ENCODE results near the gene GLRA1.
"Not testable (repeated sequence)": the region's sequence is repeated elsewhere in the genome, so short reads cannot be mapped to it uniquely, and the experiment has no call there.

GLRA1 gene

DNA sequence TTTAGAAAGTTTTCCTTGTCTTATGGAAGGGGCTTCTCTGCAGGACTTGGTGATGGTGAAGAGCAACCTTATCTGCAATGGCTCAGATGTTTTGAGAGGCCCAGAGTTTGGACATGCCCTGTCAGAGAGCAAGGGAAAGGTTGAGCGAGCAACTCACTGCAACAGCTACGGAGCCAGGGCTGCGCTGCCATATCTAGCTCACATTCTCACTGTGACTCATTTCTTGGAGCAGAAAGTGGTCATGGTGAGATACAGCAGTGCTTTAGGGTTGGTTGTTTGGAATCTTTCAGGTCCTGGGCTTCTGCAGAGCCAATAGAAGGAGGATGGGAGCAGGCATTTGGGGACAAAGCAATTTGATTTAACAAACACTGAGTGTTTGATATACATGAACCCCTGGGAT lies 12.3 kb downstream of the GLRA1 start:
- DNase-seq, result no peak

DNA sequence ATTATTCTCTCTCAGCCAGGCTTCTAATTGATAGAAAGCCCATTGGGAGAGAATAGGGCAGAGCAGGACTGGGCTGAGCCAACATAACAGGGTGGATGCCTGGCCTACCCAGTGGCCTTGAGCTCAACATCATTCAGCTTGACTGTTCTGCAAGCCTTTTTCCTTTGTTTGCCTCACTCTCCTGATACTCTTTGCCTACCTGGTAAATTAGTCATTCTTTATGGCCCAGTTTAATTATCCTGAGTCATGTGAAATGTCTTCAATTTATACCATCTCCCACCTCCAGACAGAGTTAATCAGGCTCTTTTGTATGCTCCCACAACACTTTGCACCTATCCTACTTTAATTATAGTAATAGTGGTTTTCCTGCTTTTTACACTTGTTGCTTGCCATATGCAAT lies 13.6 kb downstream of the GLRA1 start:
- DNase-seq, result no peak

DNA sequence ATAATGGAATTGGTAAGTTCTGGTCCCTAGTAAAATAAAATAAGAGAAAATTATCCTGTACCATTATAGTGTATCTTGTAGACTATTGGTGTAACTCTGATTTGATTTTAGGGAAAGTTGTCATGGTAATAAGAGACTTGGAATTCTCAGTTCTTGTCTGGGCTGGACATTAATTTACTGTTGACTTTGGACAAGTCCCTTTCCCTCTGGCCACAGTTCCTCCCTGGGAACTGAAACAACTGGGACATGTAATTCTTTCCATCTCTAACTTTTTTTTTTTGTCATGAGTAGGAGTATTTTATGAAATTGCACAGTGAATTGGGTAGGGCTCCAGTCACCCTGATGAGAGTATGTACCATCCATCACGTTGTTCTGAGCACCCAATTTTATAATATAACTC lies 15.0 kb downstream of the GLRA1 start:
- DNase-seq, result no peak

DNA sequence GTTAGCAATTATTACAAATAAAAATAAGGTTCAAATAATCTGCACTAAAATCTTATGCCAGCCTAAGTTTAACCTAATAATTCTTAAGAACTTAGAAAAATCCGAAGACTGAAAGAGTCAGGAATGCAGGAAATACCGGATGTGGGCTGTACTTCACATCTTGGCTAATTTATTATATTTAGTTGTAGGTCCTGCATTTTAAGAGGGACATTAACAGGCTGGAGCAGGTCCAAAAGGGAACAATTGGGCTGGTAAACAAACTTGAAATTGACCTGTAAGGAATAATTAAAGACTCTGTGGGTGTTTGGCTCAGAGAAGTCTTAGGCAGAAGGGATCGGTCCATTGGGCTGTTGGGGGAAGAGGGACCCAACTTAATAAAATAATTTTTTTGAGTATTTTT lies 18.4 kb downstream of the GLRA1 start:
- no peak for DNase-seq

DNA sequence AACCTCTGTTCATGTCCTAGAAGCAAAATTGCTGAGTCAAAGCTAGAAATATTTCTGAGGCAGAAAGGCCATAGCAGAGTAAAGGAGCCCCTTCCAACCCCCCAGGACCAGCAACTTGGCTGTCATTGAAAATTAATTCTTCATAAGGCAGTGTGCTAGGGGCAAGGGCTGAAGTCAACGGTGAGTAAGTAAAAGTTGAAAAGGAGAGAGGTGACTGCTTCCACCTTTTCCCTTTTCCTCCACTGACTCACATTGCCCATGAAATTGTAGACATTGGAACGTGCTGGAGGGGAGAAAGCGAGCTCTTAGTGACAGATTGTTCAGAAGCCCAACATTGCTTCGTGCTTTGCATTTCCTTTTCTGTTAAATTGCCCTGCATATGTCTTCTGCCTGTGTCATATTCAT lies 19.1 kb downstream of the GLRA1 start:
- DNase-seq, result no peak

DNA sequence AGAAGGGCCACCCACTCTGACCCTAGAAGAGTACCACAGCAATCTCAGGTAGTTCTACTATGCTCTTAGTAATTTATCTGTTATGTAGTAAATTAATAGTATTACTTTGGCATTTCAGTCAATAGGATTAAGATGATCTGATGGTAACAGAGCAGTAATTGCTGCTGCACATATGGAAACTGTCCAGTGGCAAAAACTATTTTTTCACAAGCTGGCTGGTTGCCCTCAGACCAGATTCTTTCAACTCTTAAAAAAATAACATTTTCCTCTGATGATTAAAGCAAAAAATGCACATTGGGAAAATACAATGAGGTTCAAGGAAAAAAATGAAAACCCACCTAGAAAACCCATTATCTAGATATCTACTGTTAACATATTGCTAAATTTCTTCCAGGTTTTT lies 19.7 kb downstream of the GLRA1 start:
- no peak for DNase-seq

DNA sequence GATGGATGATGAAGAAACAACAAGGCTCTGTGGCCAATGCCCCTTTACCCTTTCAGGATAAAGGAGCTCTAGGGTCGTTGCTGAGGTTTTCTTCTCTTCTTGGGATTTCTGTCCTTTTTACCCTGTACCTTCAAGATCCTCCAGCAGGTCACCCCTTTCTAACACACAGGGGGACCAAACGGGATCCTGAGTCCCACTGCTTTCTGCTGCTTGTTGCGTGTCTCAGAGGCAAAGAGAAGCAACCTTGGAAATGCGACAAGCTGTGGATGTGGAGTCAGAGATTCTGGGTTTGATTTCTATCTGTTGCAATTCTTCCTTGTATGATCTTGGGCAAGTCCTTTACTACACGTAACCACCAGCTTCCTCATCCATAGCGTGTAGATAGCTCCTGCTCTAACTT lies 20.5 kb downstream of the GLRA1 start:
- DNase-seq, result no peak

DNA sequence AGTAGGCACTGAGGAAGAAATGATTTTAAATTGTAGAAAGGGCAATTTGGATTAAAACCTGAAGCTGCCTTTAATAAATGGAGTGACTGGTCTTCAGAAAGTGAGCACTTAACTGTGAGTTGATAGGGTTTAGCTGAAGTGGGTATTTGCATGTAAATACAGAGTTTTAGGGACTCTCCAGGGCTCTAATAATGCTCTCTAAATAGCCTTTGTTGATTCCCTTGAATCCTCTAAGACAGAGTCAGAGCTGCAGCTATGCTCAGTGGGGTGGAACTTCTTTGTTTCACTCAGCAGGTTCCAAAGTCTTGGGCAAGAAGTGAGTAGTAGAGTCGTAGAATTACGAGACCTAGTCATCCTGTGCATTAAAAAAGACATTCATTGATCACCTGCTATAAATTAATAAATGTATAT lies 21.4 kb downstream of the GLRA1 start:
- DNase-seq, result no peak

DNA sequence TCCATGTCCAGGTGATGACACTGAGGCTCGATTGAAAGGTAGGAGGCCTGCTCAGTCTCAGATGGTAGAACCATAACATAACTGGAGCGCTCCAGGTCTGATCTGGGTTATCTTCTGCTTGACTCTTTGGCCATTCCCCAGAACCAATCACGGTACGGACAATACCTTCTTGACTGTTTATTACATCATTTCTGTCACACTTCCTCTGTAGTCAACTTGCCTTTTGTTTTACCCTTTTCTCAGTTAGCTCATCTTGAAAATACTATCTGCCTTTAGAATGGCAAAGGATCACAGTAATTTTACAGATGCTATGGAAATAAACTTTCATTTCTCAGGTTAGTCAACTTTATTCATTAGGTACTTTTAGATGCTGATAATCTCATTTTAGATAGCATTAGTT lies 22.4 kb downstream of the GLRA1 start:
- no peak for DNase-seq

DNA sequence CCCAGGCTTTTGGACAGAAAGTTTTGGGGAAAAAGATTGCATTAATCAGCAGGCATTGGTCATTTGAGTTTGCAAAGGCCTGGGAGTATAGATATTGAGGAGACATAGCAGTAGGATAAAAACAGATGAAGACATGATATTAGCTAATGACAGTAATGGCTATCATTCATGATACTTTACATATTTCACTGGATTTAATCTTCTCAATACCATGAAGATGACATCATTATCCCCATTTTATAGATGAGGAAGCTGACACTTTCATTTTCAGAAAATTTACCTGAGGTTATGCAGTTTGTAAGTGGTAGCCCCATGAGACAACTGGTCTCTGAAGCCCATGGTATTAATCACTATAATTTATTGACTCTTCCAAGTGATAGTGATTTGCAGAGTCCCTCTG lies 23.0 kb downstream of the GLRA1 start:
- no peak for DNase-seq

DNA sequence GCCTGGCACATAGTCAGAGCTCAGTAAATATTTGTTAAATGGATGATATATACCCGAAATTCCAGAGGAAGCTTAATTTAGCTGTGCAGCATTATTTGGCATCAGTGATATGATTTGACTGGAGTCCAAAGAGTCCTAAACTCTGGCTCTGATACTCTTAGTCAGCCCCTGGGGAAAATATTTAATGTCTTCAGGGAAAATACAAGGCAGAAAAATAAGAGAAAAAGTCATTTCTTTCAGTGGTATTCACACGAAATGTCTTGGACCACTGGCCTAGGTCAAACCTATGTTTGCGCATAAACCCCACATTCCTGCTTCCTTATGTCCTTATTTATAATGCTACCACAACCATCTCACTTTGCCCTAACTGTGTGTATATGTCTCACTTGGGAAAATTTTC lies 23.8 kb downstream of the GLRA1 start:
- DNase-seq, result no peak

DNA sequence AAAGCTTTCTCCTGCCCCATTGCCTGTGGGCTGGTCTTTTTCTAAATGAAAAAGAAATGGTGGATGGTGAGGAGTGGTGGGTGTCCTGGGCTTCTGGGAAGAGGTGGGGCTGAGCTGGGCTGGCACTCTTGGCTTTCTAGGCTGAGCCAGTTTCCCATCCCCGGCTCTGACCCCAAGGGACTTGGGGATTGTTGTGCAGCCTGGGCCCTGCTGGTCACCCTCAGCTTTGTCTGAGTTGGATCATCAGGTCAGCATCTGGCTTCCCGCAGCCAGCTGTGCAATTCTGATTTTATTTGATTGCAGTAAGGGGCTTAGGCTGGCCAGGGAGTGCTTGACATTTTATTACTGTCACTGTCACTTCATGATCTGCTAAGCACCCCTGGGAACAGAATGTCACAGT lies 25.3 kb downstream of the GLRA1 start:
- no peak for DNase-seq

DNA sequence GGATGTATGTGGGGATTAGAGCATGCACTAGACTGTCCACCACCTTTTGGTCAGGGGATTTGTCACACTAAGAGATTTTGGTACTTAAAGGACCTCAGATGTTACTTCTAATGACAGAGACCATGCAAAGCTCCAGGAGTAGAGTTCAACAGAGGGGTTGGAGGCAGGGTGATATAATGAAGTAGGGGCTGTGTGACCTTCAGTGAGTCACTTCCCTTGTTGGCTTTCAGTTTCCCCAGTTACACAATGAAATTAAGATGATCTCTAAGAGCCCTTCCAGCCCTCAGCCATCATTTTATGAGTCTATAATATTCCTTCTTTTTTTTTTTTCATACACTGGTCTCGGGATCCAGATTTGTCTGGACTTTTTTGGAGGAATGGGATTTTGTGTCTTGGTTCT lies 26.8 kb downstream of the GLRA1 start:
- no peak for DNase-seq

DNA sequence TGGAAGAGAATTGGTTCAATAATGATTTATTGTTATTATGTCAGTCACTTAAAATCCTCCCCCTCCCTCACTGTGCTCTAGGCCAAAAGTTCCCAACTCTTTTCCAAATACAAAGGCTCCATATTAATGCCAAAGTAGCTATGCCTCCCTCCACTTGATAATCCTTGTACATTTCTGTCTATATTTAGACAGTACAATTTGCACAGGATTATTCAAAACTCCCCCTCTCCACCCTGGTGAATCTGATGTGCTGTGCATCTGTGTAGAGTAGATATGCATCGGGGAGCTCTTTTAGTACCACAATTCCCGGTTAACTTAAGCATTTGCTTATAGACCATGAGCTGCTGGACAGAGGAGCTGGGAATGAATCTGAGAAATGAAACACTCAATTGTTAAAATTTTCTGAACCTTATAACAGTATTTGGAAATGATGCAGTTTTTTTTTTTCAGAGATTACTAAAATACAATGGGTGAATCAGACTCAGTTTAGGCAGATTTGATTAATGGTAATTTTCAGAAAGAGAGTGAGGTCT lies 27.6 kb downstream of the GLRA1 start:
- no peak for DNase-seq

DNA sequence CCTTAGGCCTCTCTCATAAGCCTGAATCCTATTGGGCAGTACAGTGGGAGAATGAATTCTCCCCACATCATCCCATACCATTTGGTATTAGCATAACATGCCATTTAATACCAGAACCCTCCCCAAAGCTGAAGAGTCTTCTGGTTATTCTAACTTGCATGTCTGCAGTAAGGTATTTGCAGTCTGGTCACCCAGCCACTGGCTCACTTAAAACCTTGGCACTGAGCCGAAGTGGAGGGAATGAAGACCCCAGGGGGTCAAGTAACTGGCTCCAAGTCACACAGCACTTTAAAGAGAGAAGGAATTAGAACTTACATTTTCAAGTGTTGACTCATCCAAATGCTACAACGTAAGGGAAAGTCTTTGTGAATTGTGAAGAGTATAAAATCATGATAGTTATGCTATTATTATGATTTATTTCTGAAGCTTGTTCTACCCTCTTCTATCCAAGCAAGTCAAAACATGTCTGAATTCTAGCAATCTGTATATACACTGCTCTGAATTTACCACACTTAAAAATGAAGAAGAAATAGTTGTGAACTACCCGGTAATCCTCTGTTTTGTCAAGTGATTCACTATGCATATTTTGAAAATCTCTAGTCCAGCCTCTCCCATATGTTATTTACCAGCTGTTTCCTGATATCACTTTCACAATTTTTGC lies 28.5 kb downstream of the GLRA1 start:
- DNase-seq, result no peak

DNA sequence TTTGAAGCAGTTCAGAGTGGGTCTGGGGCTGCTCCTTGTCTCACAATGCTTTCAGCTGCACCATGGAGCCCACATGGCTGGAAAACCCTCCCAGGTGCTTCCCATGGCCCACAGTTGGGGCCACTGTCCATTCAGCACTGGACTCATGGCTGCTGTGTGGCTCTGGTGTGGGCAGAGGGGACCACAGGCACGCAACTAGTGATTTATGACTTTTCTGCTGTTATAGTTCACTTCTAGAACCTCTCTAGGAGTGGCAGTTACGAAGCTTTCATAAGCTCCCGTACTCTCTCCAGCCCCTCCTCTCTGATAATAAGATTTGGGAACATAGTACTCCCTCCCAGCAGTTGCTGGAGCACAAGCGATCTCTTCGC lies 29.0 kb downstream of the GLRA1 start:
- DNase-seq, result no peak

DNA sequence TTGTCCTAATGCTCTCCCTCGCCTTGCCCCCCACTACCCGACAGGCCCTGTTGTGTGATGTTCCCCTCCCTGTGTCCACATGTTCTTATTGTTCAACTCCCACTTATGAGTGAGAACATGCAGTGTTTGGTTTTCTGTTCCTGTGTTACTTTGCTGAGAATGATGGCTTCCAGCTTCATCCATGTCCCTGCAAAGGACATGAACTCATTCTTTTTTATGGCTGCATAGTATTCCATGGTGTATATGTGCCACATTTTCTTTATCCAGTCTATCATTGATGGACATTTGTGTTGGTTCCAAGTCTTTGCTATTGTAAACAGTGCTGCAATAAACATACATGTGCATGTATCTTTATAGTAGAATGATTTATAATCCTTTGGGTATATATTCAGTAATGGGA lies 31.2 kb downstream of the GLRA1 start:
- not testable (repeated sequence) for DNase-seq

DNA sequence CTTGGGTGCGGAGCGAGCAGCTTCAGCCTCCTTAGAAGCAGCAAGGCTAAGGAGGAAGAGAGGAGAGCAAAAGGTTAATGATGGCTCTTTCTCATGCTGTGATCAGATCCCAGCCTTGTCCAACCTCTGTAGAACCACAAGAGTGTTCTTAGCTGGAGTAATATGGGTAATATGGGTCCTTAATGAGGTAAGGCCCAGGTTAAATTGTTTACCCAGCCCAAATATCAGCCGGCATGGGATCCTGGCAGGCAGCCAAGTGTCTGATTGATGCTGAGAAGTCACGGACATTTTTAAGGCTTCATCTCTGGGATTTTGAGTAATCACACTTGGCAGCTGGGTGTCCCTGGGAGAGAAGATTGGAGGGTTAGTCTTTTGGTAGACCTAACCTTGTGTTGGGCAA lies 32.3 kb downstream of the GLRA1 start:
- DNase-seq, result no peak

DNA sequence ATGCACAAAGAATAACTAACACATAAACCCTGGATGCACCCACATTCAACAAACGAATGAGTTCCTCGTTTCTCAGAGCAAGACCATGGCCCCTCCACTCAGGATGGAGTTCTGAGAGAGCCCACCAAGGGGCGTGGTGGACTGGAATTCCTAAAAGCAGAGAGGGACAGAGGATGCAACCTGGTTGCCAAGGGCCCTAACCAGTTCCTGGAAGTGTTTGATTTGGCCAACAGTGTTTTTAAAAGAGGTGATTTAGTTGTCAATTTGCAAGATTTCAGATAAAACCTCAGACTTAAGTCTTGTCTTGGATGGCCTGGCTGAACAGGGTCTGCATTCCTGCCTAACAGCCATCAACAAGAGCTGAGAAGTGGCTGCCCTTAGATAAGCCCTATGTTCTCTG lies 34.4 kb downstream of the GLRA1 start:
- DNase-seq, result no peak

DNA sequence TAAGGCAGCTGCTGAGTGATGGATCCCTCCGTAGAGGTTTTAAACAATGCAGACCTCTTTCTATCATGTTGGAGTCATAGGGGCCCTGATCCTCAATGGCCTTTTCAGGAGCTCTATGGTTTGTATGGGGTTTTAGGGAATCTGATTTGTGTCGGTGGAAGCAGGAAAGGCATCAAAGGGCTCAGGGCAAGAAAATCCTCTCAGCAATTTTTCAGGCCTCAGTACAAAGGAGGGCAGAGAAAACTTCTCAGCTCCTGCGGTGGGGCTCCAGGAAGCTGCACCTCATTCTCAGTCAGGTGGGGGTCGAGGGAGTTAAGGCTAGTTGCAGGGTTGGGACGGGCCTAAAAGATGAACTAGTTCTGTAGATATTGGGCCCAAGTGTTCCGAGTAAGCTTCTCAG lies 35.0 kb downstream of the GLRA1 start:
- DNase-seq, result no peak

DNA sequence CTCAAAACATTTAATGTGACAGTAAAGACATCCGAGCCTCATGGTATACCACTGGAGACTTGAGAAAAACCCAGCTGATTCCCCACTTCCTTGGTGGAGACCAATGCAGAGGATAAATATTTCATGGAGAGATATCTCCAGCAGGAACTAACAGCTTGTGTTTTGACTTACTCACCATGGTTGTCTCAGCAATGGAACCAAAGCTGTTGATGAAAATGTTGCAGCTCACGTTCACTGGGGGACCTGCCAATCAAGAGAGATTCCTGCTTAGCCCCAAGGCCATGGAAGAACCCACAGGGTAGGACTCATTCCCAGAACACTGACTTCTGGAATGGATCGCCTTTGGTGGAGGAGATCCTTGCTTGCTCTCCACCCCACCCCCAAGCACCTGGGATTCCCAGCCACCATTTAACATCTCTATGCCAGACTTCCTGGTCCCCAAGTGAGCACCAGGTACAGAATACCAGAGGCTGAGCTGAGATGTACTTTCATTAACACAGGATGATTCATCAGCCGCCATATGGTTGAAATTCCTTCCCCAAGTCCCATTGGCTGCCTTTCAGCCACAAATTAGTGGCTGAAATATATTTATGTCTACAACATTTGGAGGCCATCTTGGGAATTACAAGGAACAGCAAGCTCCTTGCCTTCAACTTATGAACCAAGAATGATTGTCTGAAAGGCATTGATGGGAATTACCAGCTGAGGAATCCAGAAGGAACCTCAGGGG lies 37.9 kb downstream of the GLRA1 start:
- no peak for DNase-seq

DNA sequence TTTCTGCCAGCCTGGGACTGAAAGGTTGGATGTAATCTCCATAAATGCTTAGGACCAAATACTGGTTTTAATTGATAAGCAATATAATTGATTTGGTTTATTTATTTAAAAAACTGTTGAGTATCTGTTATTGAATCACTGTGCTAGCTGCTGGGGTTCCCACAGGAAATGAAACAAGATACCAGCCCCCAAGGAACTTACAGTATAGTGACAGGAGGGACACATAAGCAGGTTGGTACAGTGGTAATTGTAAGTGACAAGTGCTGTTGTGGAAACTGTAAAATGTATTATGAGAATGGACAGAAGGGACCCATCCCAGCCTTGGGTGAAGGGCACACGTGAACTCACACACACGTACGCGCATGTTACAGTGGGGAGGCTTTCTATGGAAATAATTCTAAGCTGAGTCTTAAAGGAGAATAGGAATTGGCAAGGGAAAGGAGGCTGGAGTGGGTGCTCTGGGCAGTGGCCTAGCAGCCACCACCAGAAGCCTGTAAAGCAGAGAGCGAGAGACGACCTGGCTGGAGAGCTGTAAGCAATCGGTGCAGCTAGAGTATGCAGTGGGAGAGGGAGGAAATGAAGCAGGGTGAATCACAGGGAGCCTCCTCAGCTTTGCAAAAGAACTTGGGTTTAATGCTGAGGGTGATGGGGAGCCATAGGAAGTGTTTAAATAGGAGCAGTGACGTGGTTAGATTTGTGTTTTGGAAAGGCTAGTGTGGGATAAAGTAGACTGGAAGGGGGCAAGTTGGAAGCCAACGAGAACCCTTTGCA lies 39.3 kb downstream of the GLRA1 start:
- DNase-seq, result no peak

DNA sequence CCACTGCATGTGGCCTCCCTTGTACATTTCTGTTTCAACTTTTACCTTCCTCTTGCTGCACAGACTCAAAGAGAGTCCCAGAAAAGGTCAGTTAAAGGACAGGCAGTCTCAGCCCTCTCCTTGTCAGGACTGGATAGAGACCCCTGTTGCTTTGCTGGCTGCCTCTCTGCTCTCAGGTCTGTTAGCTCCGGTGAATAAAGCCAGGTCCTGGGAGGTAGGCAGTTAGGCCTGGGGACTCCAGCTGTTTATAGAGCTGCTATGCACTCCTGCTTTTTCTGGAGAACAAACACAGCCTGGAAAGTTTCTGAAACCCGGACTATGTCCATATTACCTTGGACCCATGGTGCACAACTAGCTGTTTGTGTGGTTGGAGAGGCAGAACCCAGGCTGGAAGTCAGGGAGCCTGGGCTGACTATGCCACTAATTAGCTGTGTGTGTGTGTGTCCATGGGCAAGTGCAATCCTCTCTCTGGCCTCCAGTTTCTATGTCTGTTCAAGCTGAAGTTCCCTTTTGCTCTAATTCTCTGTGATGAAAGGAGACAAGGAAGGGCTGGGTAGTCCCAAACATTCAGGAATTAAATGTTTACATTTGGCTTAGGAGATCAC lies 42.9 kb downstream of the GLRA1 start:
- DNase-seq, result no peak

DNA sequence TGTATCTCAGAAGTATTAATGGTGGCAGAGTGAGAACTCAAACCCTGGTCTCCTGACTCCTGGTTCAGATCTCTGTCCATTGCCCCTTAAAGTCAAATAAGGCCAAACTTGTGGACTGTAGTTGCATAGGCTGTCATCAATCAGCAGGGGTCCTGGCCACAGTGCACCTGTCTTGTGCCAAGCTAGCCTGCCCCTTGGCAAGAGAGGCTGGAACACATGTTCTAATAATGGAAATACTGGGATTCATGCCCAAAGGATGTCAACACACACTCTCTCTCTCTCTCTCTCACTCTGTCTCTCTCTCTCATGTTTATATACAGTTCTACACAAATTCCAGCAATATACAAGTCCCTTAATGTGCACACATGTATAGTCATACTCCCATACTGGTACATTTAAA lies 44.3 kb downstream of the GLRA1 start:
- no peak for DNase-seq

Data from CD4-positive, alpha-beta T cell treated with Interleukin-21 for 1 hour (primary cell).